A549 (cell line): ENCODE results near the gene PPP4R2. TPM values are rescaled to one million over a fixed set of nuclear protein-coding genes. Genes with fewer than 3 reads are reported as not detected.

Experiments used
- ATAC-seq, 2 experiments: fragments of 200-7000 bp in 1 of 2; fragments of >200 bp in 1 of 2; cut with Nextera tagmentation in 1 of 2; cut with Tn5 transposase in 1 of 2; 3 replicates each; pipeline versions ENCODE4 v1.8.0 to v1.9.1; 2018 to 2020; ENCODE audit warnings: mild to moderate bottlenecking in 1 of 2, moderate library complexity in 1 of 2
- CTCF ChIA-PET: fragments of 300-600 bp; sonication (Branson Sonifier 250); formaldehyde crosslinking; extraction: SDS; loops from one replicate; lab custom pipeline; 2021; ENCODE audit warnings: antibody characterized with exemption, inconsistent platforms; lab: Yijun Ruan, JAX
- POLR2A ChIA-PET: fragments of 350-600 bp; formaldehyde crosslinking; extraction: SDS; loops from one replicate; lab custom pipeline; 2021; ENCODE audit warnings: antibody characterized with exemption, inconsistent platforms; lab: Yijun Ruan, JAX
- DNase-seq, 2 experiments: peaks; one replicate each; pipeline versions ENCODE4 v3.0.0 to v3.0.0-alpha.2; 2011 to 2016; ENCODE audit warnings: low read depth in 1 of 2, low spot score in 1 of 2
- FAIRE-seq: peaks from 2 replicates; lab custom pipeline; 2011; peaks lifted over from hg19 to GRCh38; lab: Jason Lieb, UNC
- H3K27ac ChIP-seq, 2 experiments: fragments of >200 bp; sonication (Bioruptor Twin); formaldehyde crosslinking; 3 replicates each; pipeline ENCODE4 v1.5.1; 2016 to 2017
- H3K4me1 ChIP-seq: fragments of >200 bp; sonication (Bioruptor Twin); formaldehyde crosslinking; 3 replicates; pipeline ENCODE4 v1.6.1; 2016
- H3K4me2 ChIP-seq: fragments of >200 bp; sonication (Bioruptor Twin); formaldehyde crosslinking; 3 replicates; pipeline ENCODE4 v1.6.1; 2016
- H3K4me3 ChIP-seq: fragments of >200 bp; sonication (Bioruptor Twin); formaldehyde crosslinking; 3 replicates; pipeline ENCODE4 v1.5.1; 2016
- H3K9me3 ChIP-seq: fragments of >200 bp; sonication (Bioruptor Twin); formaldehyde crosslinking; 3 replicates; pipeline ENCODE4 v1.6.1; 2016
- CBX2 ChIP-seq: fragments of 200-600 bp; sonication (generic); IDR thresholded peaks from 2 replicates; pipeline ENCODE4 v1.6.1; 2016; ENCODE audit warnings: low read depth, mild to moderate bottlenecking, borderline replicate concordance
- EHMT2 ChIP-seq: fragments of 200-600 bp; sonication (generic); IDR thresholded peaks from 2 replicates; pipeline ENCODE4 v1.6.1; 2016; ENCODE audit warnings: antibody characterized with exemption, low read depth, mild to moderate bottlenecking, moderate library complexity
- EP300 ChIP-seq, 2 experiments: fragments of >200 bp; sonication (Bioruptor Twin); formaldehyde crosslinking; IDR thresholded peaks; 2 replicates in 1 of 2; 3 replicates in 1 of 2; pipeline ENCODE4 v1.6.1; 2016 to 2017
- ESRRA ChIP-seq: fragments of 150-350 bp; IDR thresholded peaks from 2 replicates; pipeline ENCODE4 v1.6.1; 2014; ENCODE audit warnings: mild to moderate bottlenecking, low read length, borderline replicate concordance
- FOSL2 ChIP-seq, 2 experiments: fragments of 450-650 bp in 1 of 2; fragments of >200 bp in 1 of 2; sonication (Bioruptor Twin) in 1 of 2; formaldehyde crosslinking; IDR thresholded peaks; 2 replicates each; pipeline versions ENCODE4 v1.5.0 to v1.6.1; 2016 to 2020; ENCODE audit warnings: mild to moderate bottlenecking in 1 of 2, moderate library complexity in 1 of 2
- FOXS1 ChIP-seq: fragments of 250-450 bp; sonication (Bioruptor Pico); IDR thresholded peaks from 2 replicates; pipeline ENCODE4 v1.5.0; 2020; ENCODE audit warnings: mild to moderate bottlenecking, moderate library complexity
- HDAC2 ChIP-seq: fragments of 200-600 bp; sonication (generic); IDR thresholded peaks from 2 replicates; pipeline ENCODE4 v1.6.1; 2016
- HEYL ChIP-seq: fragments of 250-450 bp; sonication (Bioruptor Pico); IDR thresholded peaks from 2 replicates; pipeline ENCODE4 v1.8.0; 2021; ENCODE audit warnings: mild to moderate bottlenecking, moderate library complexity
- JUN ChIP-seq, 2 experiments: fragments of >200 bp; sonication (Bioruptor Twin); formaldehyde crosslinking; IDR thresholded peaks; 2 replicates in 1 of 2; 3 replicates in 1 of 2; pipeline ENCODE4 v1.6.1; 2016 to 2017
- KDM1A ChIP-seq: fragments of 200-600 bp; sonication (generic); IDR thresholded peaks from 2 replicates; pipeline ENCODE4 v1.6.1; 2016; ENCODE audit warnings: low read depth, mild to moderate bottlenecking
- KDM5A ChIP-seq: fragments of 200-600 bp; sonication (generic); IDR thresholded peaks from 2 replicates; pipeline ENCODE4 v1.6.1; 2016; ENCODE audit warnings: antibody characterized with exemption, mild to moderate bottlenecking
- MAFK ChIP-seq: fragments of 450-650 bp; IDR thresholded peaks from 2 replicates; pipeline ENCODE4 v1.6.1; 2014; ENCODE audit not compliant: partially characterized antibody
- MAZ ChIP-seq: fragments of 150-350 bp; IDR thresholded peaks from 2 replicates; pipeline ENCODE4 v1.6.1; 2014; ENCODE audit warnings: antibody characterized with exemption, low read depth, low read length, borderline replicate concordance
- MYC ChIP-seq: IDR thresholded peaks from 2 replicates; pipeline ENCODE4 v1.6.1; 2012; ENCODE audit warnings: mild to moderate bottlenecking, inconsistent platforms, low read length, improper control_type of control experiment, borderline replicate concordance
- NPAS2 ChIP-seq: fragments of 250-450 bp; sonication (Bioruptor Pico); IDR thresholded peaks from 2 replicates; pipeline ENCODE4 v1.8.0; 2022; ENCODE audit warnings: mild to moderate bottlenecking, moderate library complexity, borderline replicate concordance
- PHF8 ChIP-seq: fragments of 200-600 bp; sonication (generic); IDR thresholded peaks from 2 replicates; pipeline ENCODE4 v1.6.1; 2016; ENCODE audit warnings: low read depth, mild to moderate bottlenecking, antibody characterized with exemption, moderate library complexity, borderline replicate concordance
- POLR2AphosphoS2 ChIP-seq: conservative IDR thresholded peaks from 2 replicates; pipeline ENCODE4 v1.6.1; 2012; ENCODE audit warnings: low read length, improper control_type of control experiment, inconsistent platforms
- RNF2 ChIP-seq: fragments of 200-600 bp; sonication (generic); IDR thresholded peaks from 2 replicates; pipeline ENCODE4 v1.6.1; 2016; ENCODE audit warnings: low read depth, mild to moderate bottlenecking, antibody characterized with exemption, moderate library complexity, borderline replicate concordance
- SMC3 ChIP-seq: fragments of >200 bp; sonication (Bioruptor Twin); formaldehyde crosslinking; IDR thresholded peaks from 3 replicates; pipeline ENCODE4 v1.6.1; 2018; ENCODE audit warnings: inconsistent platforms
- TFCP2L1 ChIP-seq: fragments of 250-450 bp; sonication (Bioruptor Pico); IDR thresholded peaks from 2 replicates; pipeline ENCODE4 v1.5.0; 2021; ENCODE audit warnings: mild to moderate bottlenecking
- TP53 ChIP-seq: fragments of 250-450 bp; sonication (Bioruptor Pico); IDR thresholded peaks from 2 replicates; pipeline ENCODE4 v1.5.0; 2021; ENCODE audit warnings: mild to moderate bottlenecking, moderate library complexity
- ZSCAN20 ChIP-seq: fragments of 250-450 bp; sonication (Bioruptor Pico); IDR thresholded peaks from 2 replicates; pipeline ENCODE4 v1.8.0; 2022; ENCODE audit warnings: mild to moderate bottlenecking, moderate library complexity
- WGBS: methylation state at CpG from one replicate; pipeline ENCODE4 v1.1.6; 2017; ENCODE audit errors: missing lambda C conversion rate; 5-methylcytosine and 5-hydroxymethylcytosine counted together
- polyA plus RNA-seq, 4 experiments: library from polyadenylated mRNA; depleted of rRNA in 3 of 4; stranded (reverse); fragments of >200 nt; fragmentation: RNase III in 1 of 4; extraction: RNeasy Plus Mini Kit Qiagen cat#74134 plus additional on column Dnase treatment in 1 of 4; gene quantifications; 2 replicates in 3 of 4; 3 replicates in 1 of 4; pipeline ENCODE4 v1.2.3, GENCODE V29; 2011 to 2017
- TF ChIP-seq, protein P1 (sequence below): fragments of 250-450 bp; sonication (Bioruptor Pico); IDR thresholded peaks from 2 replicates; pipeline ENCODE4 v1.5.0; 2021; ENCODE audit warnings: mild to moderate bottlenecking, moderate library complexity, borderline replicate concordance
- TF ChIP-seq, protein P2 (sequence below): IDR thresholded peaks from 2 replicates; pipeline ENCODE4 v1.6.1; 2012; ENCODE audit warnings: low read depth, borderline replicate concordance
- TF ChIP-seq, protein P3 (sequence below): IDR thresholded peaks from 2 replicates; pipeline ENCODE4 v1.6.1; 2012

Gene PPP4R2
- polyA plus RNA-seq, 2 of the 4 experiments (the other 2 are of a cell fraction), result 39.3 to 68.4 TPM

DNA sequence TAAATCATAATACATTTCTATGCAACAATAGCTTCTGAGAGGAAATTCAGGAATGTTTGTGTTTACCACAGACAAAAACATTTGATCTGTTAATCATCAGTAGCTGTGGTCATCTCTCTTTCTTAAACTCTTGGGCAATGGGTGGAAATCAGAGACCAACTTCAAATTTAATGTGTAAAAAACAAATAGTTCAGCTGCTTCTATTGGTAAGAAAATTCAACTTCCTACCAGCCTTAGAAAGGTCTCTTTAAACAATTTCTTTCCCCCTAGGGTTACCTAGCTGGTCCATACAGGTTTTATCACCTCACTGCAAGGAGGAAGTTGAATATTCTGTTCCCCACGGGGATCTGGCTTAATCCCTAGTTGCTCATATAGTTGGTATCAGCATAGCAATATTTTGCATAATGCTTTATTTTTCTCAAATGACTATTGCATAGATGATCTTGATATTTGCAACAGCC, 20.3 kb upstream of the PPP4R2 start:
- FAIRE-seq (no peak), ATAC-seq (no peak), DNase-seq (no peak)
- Histone ChIP-seq H3K4me1 (peaks cover 5% of the 10 kb centered on the region; the same call in 1 of the 3 replicates), H3K4me3 (no peak overlapping the region), H3K9me3 (no peaks in the 10 kb centered on the region), H3K27ac (no peak overlapping the region), H3K4me2 (no peak overlapping the region)
- ChIA-PET POLR2A (interaction anchor here (0.7 kb wide), 1 partner anchor 23 kb away, joined by 5 read pairs; no protein-coding TSS in a partner anchor), CTCF (interaction anchor here (0.6 to 1.2 kb wide), 3 partner anchors 11 to 50 kb away, joined by 3 to 5 read pairs (median 3); no protein-coding TSS in a partner anchor)
- no peak for TF ChIP-seq ESRRA
- no peak for TF ChIP-seq CBX2
- TF ChIP-seq MAZ, result no peak
- TF ChIP-seq FOSL2 (IDR thresholded peaks at IDR 0.05), result no peak
- no peak for TF ChIP-seq FOSL2 (CRISPR knock-in tag; IDR thresholded peaks at IDR 0.05)
- no peak for TF ChIP-seq KDM5A
- no peak for TF ChIP-seq EP300 (IDR thresholded peaks at IDR 0.05)
- 41% methylated on average over 1 of the region's 1 CpG for WGBS

DNA sequence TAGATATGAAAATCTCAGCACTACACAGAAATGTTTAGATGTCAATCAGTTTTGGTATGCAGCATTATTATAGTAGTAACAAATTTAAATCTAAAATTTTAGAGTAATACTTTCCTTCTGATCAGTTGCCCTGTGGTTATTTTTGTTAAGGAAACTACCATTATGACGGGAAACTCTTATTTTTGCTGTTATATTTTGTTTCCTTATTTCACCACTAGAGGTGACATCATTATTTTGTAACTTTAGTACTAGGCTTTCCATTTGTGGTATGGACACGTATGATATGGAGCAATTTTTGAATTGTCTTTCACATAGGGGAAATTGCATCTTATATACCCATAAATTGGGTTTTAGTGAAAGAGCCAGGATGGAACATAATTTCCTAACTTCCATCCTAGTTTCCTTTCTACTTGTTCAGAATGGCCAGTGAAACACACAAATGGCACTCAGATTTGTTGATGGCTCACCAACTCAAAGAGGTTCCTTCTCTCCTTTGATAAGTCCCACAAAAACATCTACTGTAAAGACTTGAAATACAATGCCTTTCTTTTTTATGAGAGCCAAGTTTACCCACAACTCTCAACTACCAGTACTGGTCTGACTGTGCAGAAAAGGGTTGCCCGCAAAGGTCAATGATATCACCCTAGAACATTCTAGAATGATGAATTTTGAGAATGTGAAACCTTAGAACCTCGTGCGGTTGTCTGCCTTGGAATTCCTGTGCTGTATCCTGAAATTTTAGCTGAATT, 19.4 kb upstream of the PPP4R2 start:
- ATAC-seq (no peak), DNase-seq (no peak), FAIRE-seq (peak; percentile 13)
- TF ChIP-seq MAFK, result no peak
- TF ChIP-seq MAZ, result no peak
- TF ChIP-seq FOXS1 (CRISPR knock-in tag), result no peak
- no peak for TF ChIP-seq ZSCAN20 (CRISPR knock-in tag)
- TF ChIP-seq, protein P1, sequence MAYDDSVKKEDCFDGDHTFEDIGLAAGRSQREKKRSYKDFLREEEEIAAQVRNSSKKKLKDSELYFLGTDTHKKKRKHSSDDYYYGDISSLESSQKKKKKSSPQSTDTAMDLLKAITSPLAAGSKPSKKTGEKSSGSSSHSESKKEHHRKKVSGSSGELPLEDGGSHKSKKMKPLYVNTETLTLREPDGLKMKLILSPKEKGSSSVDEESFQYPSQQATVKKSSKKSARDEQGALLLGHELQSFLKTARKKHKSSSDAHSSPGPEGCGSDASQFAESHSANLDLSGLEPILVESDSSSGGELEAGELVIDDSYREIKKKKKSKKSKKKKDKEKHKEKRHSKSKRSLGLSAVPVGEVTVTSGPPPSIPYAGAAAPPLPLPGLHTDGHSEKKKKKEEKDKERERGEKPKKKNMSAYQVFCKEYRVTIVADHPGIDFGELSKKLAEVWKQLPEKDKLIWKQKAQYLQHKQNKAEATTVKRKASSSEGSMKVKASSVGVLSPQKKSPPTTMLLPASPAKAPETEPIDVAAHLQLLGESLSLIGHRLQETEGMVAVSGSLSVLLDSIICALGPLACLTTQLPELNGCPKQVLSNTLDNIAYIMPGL (CRISPR knock-in tag), result no peak
- TF ChIP-seq KDM1A, result no peak
- TF ChIP-seq MYC, result no peak
- no peak for TF ChIP-seq SMC3
- TF ChIP-seq TFCP2L1, result no peak
- TF ChIP-seq KDM5A, result no peak
- TF ChIP-seq HEYL (CRISPR knock-in tag), result no peak
- no peak for TF ChIP-seq HDAC2
- no peak overlapping the region for H3K27ac ChIP-seq
- ChIA-PET CTCF (no interaction called here), POLR2A (no interaction called here)
- 79% methylated on average over 5 of the region's 5 CpGs for WGBS
- no peak overlapping the region for H3K4me2 ChIP-seq
- peaks cover 5% of the 10 kb centered on the region; the same call in 1 of the 3 replicates for H3K4me1 ChIP-seq
- H3K9me3 ChIP-seq, result no peaks in the 10 kb centered on the region
- no peak overlapping the region for H3K4me3 ChIP-seq

DNA sequence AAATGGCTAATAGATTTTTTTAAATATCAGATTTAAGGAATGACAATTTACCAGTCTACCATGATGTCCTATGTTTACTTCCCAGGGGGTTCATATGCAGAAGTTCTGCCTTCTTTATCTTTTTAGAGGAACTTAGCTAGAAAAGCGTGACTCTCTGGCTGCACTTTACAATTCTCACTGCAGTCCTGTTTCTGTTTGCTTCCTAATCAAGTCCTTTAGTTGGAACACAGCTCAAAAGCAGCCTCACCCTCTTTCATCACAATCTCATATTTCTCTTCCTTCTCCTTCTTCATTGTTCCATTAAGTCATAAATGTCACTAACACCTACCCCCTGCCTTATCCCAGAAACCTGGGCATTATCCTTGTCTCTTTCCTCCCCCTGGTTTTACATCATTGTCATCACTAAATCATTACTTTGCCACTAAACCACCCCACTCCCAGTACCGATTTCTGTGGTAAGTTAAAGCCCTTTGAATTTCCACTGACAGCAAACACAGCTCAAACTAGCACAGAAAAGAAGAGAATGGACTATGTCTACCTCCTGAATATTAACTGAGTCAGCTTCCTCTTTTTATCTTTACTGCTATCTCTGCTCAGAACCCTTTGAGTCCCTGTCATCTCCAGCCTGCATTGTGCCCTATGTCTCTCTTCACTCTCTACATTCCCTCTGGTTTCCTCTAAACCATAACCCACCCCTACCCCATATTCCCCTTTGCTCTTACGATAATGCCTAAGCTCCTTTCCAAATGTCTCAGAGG, 13.8 kb upstream of the PPP4R2 start:
- CTCF ChIA-PET, result interaction anchor here (1.0 to 1.9 kb wide), 5 partner anchors 11 to 132 kb away, joined by 3 to 6 read pairs (median 3); no protein-coding TSS in a partner anchor
- TF ChIP-seq RNF2, result no peak
- TF ChIP-seq EHMT2, result no peak
- TF ChIP-seq NPAS2, result no peak
- TF ChIP-seq JUN (IDR thresholded peaks at IDR 0.05), result no peak
- no peak for TF ChIP-seq TFCP2L1
- TF ChIP-seq TP53, result no peak
- no peak for TF ChIP-seq MAFK
- no peak for TF ChIP-seq PHF8
- TF ChIP-seq, protein P2, sequence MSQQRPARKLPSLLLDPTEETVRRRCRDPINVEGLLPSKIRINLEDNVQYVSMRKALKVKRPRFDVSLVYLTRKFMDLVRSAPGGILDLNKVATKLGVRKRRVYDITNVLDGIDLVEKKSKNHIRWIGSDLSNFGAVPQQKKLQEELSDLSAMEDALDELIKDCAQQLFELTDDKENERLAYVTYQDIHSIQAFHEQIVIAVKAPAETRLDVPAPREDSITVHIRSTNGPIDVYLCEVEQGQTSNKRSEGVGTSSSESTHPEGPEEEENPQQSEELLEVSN, result no peak
- TF ChIP-seq FOSL2 (IDR thresholded peaks at IDR 0.05), result no peak
- TF ChIP-seq FOSL2 (CRISPR knock-in tag; IDR thresholded peaks at IDR 0.05), result no peak
- no peak for TF ChIP-seq SMC3
- TF ChIP-seq, protein P3, sequence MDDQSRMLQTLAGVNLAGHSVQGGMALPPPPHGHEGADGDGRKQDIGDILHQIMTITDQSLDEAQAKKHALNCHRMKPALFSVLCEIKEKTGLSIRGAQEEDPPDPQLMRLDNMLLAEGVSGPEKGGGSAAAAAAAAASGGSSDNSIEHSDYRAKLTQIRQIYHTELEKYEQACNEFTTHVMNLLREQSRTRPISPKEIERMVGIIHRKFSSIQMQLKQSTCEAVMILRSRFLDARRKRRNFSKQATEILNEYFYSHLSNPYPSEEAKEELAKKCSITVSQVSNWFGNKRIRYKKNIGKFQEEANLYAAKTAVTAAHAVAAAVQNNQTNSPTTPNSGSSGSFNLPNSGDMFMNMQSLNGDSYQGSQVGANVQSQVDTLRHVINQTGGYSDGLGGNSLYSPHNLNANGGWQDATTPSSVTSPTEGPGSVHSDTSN, result no peak
- TF ChIP-seq POLR2AphosphoS2, result no peak
- Histone ChIP-seq H3K4me1 (no peaks in the 10 kb centered on the region), H3K27ac (no peak overlapping the region), H3K9me3 (peaks cover 23% of the 10 kb centered on the region), H3K4me2 (no peak overlapping the region), H3K4me3 (no peak overlapping the region)
- ATAC-seq, result no peak
- POLR2A ChIA-PET, result no interaction called here
- DNase-seq, result no peak
- WGBS, result 59% methylated on average over 3 of the region's 3 CpGs
- no peak for FAIRE-seq
